Measurements from ENCODE around the gene UBE2G1. TPM values are rescaled to one million over a fixed set of nuclear protein-coding genes. Genes with fewer than 3 reads are reported as not detected.
A peak's percentile ranks its signal among the peaks of the same experiment; 100 is the strongest.

Gene UBE2G1
- total and polyA plus RNA-seq, 2 of the 13 experiments (the other 11 are each of a cell fraction or from before 2014, with no cell fraction given) = 27.9 to 42.6 TPM

GRCh38 chr17:4333041-4333440 lies 33.4 kb downstream of the UBE2G1 start (continued):
- no peak for TF ChIP-seq NR0B2 (CRISPR knock-in tag; IDR thresholded peaks at IDR 0.05)
- TF ChIP-seq FOXP1 (IDR thresholded peaks at IDR 0.05) = no peak
- TF ChIP-seq FOXP1 (CRISPR knock-in tag; IDR thresholded peaks at IDR 0.05) = peak; percentile 1; the same call in 1 of the 2 replicates
- no peak for TF ChIP-seq GPBP1L1 (CRISPR knock-in tag; IDR thresholded peaks at IDR 0.05)
- no peak for TF ChIP-seq CBX1 (IDR thresholded peaks at IDR 0.05; ENCODE audit: low read depth)
- TF ChIP-seq HNRNPL (IDR thresholded peaks at IDR 0.05; ENCODE audit: low read depth, low read length) = no peak
- TF ChIP-seq SAP130 (CRISPR knock-in tag; IDR thresholded peaks at IDR 0.05; ENCODE audit: low read depth) = 0 out of 2 replicates have a peak, but pooled peaks have one; percentile 18
- TF ChIP-seq, protein P1, sequence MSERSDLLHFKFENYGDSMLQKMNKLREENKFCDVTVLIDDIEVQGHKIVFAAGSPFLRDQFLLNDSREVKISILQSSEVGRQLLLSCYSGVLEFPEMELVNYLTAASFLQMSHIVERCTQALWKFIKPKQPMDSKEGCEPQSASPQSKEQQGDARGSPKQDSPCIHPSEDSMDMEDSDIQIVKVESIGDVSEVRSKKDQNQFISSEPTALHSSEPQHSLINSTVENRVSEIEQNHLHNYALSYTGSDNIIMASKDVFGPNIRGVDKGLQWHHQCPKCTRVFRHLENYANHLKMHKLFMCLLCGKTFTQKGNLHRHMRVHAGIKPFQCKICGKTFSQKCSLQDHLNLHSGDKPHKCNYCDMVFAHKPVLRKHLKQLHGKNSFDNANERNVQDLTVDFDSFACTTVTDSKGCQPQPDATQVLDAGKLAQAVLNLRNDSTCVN (CRISPR knock-in tag; IDR thresholded peaks at IDR 0.05; ENCODE audit: borderline replicate concordance) = no peak
- no peak for TF ChIP-seq ZNF33B (CRISPR knock-in tag; IDR thresholded peaks at IDR 0.05)
- no peak for TF ChIP-seq ZNF101 (CRISPR knock-in tag; IDR thresholded peaks at IDR 0.05; ENCODE audit: borderline replicate concordance, low read depth)
- TF ChIP-seq, protein P2, sequence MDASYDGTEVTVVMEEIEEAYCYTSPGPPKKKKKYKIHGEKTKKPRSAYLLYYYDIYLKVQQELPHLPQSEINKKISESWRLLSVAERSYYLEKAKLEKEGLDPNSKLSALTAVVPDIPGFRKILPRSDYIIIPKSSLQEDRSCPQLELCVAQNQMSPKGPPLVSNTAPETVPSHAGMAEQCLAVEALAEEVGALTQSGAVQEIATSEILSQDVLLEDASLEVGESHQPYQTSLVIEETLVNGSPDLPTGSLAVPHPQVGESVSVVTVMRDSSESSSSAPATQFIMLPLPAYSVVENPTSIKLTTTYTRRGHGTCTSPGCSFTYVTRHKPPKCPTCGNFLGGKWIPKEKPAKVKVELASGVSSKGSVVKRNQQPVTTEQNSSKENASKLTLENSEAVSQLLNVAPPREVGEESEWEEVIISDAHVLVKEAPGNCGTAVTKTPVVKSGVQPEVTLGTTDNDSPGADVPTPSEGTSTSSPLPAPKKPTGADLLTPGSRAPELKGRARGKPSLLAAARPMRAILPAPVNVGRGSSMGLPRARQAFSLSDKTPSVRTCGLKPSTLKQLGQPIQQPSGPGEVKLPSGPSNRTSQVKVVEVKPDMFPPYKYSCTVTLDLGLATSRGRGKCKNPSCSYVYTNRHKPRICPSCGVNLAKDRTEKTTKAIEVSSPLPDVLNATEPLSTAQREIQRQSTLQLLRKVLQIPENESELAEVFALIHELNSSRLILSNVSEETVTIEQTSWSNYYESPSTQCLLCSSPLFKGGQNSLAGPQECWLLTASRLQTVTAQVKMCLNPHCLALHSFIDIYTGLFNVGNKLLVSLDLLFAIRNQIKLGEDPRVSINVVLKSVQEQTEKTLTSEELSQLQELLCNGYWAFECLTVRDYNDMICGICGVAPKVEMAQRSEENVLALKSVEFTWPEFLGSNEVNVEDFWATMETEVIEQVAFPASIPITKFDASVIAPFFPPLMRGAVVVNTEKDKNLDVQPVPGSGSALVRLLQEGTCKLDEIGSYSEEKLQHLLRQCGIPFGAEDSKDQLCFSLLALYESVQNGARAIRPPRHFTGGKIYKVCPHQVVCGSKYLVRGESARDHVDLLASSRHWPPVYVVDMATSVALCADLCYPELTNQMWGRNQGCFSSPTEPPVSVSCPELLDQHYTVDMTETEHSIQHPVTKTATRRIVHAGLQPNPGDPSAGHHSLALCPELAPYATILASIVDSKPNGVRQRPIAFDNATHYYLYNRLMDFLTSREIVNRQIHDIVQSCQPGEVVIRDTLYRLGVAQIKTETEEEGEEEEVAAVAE (CRISPR knock-in tag; IDR thresholded peaks at IDR 0.05; ENCODE audit: borderline replicate concordance) = no peak
- TF ChIP-seq MIER2 (CRISPR knock-in tag; IDR thresholded peaks at IDR 0.05) = no peak
- TF ChIP-seq GATAD2A (CRISPR knock-in tag; IDR thresholded peaks at IDR 0.05) = 0 out of 2 replicates have a peak, but pooled peaks have one; percentile 28
- no peak for TF ChIP-seq DMAP1 (CRISPR knock-in tag; IDR thresholded peaks at IDR 0.05)
- no peak for TF ChIP-seq DRAP1 (CRISPR knock-in tag; IDR thresholded peaks at IDR 0.05)
- TF ChIP-seq CEBPB (IDR thresholded peaks at IDR 0.05; ENCODE audit: borderline replicate concordance, low read depth, low read length) = 0 out of 2 replicates have a peak, but pooled peaks have one; percentile 13
- TF ChIP-seq ZNF777 (CRISPR knock-in tag; IDR thresholded peaks at IDR 0.05) = no peak
- TF ChIP-seq, protein P3, sequence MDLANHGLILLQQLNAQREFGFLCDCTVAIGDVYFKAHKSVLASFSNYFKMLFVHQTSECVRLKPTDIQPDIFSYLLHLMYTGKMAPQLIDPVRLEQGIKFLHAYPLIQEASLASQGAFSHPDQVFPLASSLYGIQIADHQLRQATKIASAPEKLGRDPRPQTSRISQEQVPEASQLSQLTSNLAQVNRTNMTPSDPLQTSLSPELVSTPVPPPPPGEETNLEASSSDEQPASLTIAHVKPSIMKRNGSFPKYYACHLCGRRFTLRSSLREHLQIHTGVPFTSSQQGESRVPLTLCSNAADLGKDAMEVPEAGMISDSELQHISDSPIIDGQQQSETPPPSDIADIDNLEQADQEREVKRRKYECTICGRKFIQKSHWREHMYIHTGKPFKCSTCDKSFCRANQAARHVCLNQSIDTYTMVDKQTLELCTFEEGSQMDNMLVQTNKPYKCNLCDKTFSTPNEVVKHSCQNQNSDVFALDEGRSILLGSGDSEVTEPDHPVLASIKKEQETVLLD (CRISPR knock-in tag; IDR thresholded peaks at IDR 0.05; ENCODE audit: low read depth) = no peak
- TF ChIP-seq, protein P4, sequence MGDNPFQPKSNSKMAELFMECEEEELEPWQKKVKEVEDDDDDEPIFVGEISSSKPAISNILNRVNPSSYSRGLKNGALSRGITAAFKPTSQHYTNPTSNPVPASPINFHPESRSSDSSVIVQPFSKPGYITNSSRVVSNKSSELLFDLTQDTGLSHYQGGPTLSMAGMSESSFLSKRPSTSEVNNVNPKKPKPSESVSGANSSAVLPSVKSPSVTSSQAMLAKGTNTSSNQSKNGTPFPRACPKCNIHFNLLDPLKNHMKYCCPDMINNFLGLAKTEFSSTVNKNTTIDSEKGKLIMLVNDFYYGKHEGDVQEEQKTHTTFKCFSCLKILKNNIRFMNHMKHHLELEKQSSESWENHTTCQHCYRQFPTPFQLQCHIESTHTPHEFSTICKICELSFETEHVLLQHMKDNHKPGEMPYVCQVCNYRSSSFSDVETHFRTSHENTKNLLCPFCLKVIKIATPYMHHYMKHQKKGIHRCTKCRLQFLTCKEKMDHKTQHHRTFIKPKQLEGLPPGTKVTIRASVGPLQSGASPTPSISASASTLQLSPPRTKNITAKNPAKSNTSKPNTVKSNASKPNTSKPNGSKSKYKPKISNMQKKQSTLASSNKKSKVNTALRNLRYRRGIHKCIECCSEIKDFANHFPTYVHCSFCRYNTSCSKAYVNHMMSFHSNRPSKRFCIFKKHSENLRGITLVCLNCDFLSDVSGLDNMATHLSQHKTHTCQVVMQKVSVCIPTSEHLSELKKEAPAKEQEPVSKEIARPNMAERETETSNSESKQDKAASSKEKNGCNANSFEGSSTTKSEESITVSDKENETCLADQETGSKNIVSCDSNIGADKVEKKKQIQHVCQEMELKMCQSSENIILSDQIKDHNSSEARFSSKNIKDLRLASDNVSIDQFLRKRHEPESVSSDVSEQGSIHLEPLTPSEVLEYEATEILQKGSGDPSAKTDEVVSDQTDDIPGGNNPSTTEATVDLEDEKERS (CRISPR knock-in tag; IDR thresholded peaks at IDR 0.05) = no peak

Measured in HepG2 (cell line).